Neutrophil (primary cell): ENCODE results near the gene GPR35.

Experiments used
- H3K27ac ChIP-seq: fragments of 200-600 bp; sonication (generic); 2 replicates; pipeline ENCODE4 v1.5.1; 2016; ENCODE audit warnings: mild to moderate bottlenecking, moderate library complexity
- H3K27me3 ChIP-seq: fragments of 200-600 bp; sonication (generic); 2 replicates; pipeline ENCODE4 v1.6.0; 2016; ENCODE audit warnings: mild to moderate bottlenecking
- H3K36me3 ChIP-seq: fragments of 200-600 bp; sonication (generic); 2 replicates; pipeline ENCODE4 v1.5.1; 2017
- H3K4me1 ChIP-seq, 2 experiments: fragments of 200-600 bp in 1 of 2; sonication (generic) in 1 of 2; 1 replicate in 1 of 2; 2 replicates in 1 of 2; pipeline versions ENCODE4 v1.5.1 to v1.6.1; 2013 to 2016; ENCODE audit warnings: low read depth in 1 of 2, low read length in 1 of 2, mild to moderate bottlenecking in 1 of 2, moderate library complexity in 1 of 2; ENCODE audit not compliant: control insufficient read depth in 1 of 2, insufficient read depth in 1 of 2
- H3K4me3 ChIP-seq, 2 experiments: fragments of 200-600 bp in 1 of 2; sonication (generic) in 1 of 2; 1 replicate in 1 of 2; 2 replicates in 1 of 2; pipeline ENCODE4 v1.5.1; 2013 to 2016; ENCODE audit warnings: low read depth in 1 of 2, low read length in 1 of 2, mild to moderate bottlenecking in 1 of 2, moderate library complexity in 1 of 2
- H3K9me3 ChIP-seq: fragments of 200-600 bp; sonication (generic); 2 replicates; pipeline ENCODE4 v1.5.1; 2016
- CTCF ChIP-seq: fragments of 200-600 bp; sonication (generic); IDR thresholded peaks from 2 replicates; pipeline ENCODE4 v1.5.1; 2016; ENCODE audit warnings: antibody characterized with exemption

Gene GPR35

GRCh38 chr2:240601831-240602160 lies 23.5 kb upstream of the GPR35 start:
- Histone ChIP-seq H3K27ac (no peak overlapping the region), H3K36me3 (peaks cover 50% of the 10 kb centered on the region), H3K27me3 (no peaks in the 10 kb centered on the region), H3K4me1 (no peaks in the 10 kb centered on the region), H3K4me3 (no peak overlapping the region), H3K9me3 (no peaks in the 10 kb centered on the region)
- TF ChIP-seq CTCF = no peak

GRCh38 chr2:240602266-240603050 lies 22.8 kb upstream of the GPR35 start:
- H3K36me3 ChIP-seq = peaks cover 43% of the 10 kb centered on the region
- H3K4me1 ChIP-seq = no peaks in the 10 kb centered on the region
- H3K9me3 ChIP-seq = no peaks in the 10 kb centered on the region
- H3K27ac ChIP-seq = no peak overlapping the region
- H3K27me3 ChIP-seq = no peaks in the 10 kb centered on the region
- no peak for TF ChIP-seq CTCF
- no peak overlapping the region for H3K4me3 ChIP-seq

- Histone ChIP-seq H3K27ac (no peak overlapping the region), H3K4me3 (no peak overlapping the region), H3K36me3 (peaks cover 35% of the 10 kb centered on the region), H3K27me3 (no peaks in the 10 kb centered on the region), H3K9me3 (no peaks in the 10 kb centered on the region), H3K4me1 (no peaks in the 10 kb centered on the region)
- no peak for TF ChIP-seq CTCF
Observed at GRCh38 chr2:240603081-240603835, 22.0 kb upstream of the GPR35 start.

GRCh38 chr2:240603846-240604245 lies 21.4 kb upstream of the GPR35 start:
- Histone ChIP-seq H3K27ac (no peak overlapping the region), H3K36me3 (peaks cover 29% of the 10 kb centered on the region), H3K9me3 (no peaks in the 10 kb centered on the region), H3K4me1 (no peaks in the 10 kb centered on the region), H3K27me3 (no peaks in the 10 kb centered on the region), H3K4me3 (no peak overlapping the region)
- TF ChIP-seq CTCF = no peak

GRCh38 chr2:240604291-240604938 lies 20.9 kb upstream of the GPR35 start:
- Histone ChIP-seq H3K9me3 (no peaks in the 10 kb centered on the region), H3K36me3 (peaks cover 23% of the 10 kb centered on the region), H3K27ac (no peak overlapping the region), H3K27me3 (no peaks in the 10 kb centered on the region), H3K4me3 (no peak overlapping the region), H3K4me1 (no peaks in the 10 kb centered on the region)
- TF ChIP-seq CTCF = no peak
